DND-41 (cell line): ENCODE results near the gene RSF1.

Source experiments
- ATAC-seq: fragments of 200-7000 bp; cut with Tn5 transposase; 3 replicates; pipeline ENCODE4 v1.9.1; 2021; ENCODE audit warnings: low read depth; ENCODE audit not compliant: insufficient read depth
- DNase-seq: peaks from one replicate; pipeline ENCODE4 v3.0.0-alpha.2; 2020
- H2AFZ ChIP-seq: 2 replicates; pipeline ENCODE4 v1.6.0; 2012; ENCODE audit warnings: low read depth, low read length
- H3K27ac ChIP-seq: 2 replicates; pipeline ENCODE4 v1.5.1; 2012; ENCODE audit warnings: low read length, inconsistent platforms
- H3K27me3 ChIP-seq: fragments of 200-600 bp; sonication (generic); 2 replicates; pipeline ENCODE4 v1.6.0; 2012; ENCODE audit warnings: low read length, mild to moderate bottlenecking, inconsistent platforms; ENCODE audit not compliant: insufficient read depth, poor library complexity
- H3K36me3 ChIP-seq: 2 replicates; pipeline ENCODE4 v1.5.1; 2012; ENCODE audit warnings: low read length, inconsistent platforms; ENCODE audit not compliant: insufficient read depth
- H3K4me1 ChIP-seq: 2 replicates; pipeline ENCODE4 v1.5.1; 2012; ENCODE audit warnings: mild to moderate bottlenecking, low read length; ENCODE audit not compliant: insufficient read depth
- H3K4me2 ChIP-seq: 2 replicates; pipeline ENCODE4 v1.6.0; 2012; ENCODE audit warnings: mild to moderate bottlenecking, moderate library complexity, low read length, inconsistent platforms; ENCODE audit not compliant: insufficient read depth
- H3K4me3 ChIP-seq, 2 experiments: fragments of 200-600 bp in 1 of 2; shearing (Covaris generic) in 1 of 2; 2 replicates each; pipeline ENCODE4 v1.5.1; 2012 to 2016; ENCODE audit warnings: inconsistent platforms in 2 of 2, low read length in 2 of 2, mild to moderate bottlenecking in 2 of 2, low read depth in 1 of 2, moderate library complexity in 1 of 2
- H3K79me2 ChIP-seq: 2 replicates; pipeline ENCODE4 v1.6.0; 2012; ENCODE audit warnings: low read length, inconsistent platforms; ENCODE audit not compliant: insufficient read depth
- H3K9ac ChIP-seq: 2 replicates; pipeline ENCODE4 v1.6.0; 2012; ENCODE audit warnings: low read depth, mild to moderate bottlenecking, inconsistent platforms, low read length, moderate library complexity
- H3K9me3 ChIP-seq: 2 replicates; pipeline ENCODE4 v1.5.1; 2012; ENCODE audit warnings: low read length, moderate library complexity, mild to moderate bottlenecking, inconsistent platforms; ENCODE audit not compliant: insufficient read depth, severe bottlenecking
- H4K20me1 ChIP-seq: 2 replicates; pipeline ENCODE4 v1.6.0; 2012; ENCODE audit warnings: low read length; ENCODE audit not compliant: insufficient read depth
- CTCF ChIP-seq: IDR thresholded peaks from 2 replicates; pipeline ENCODE4 v1.5.1; 2012; ENCODE audit warnings: borderline replicate concordance, low read length, moderate library complexity, mild to moderate bottlenecking; ENCODE audit not compliant: poor library complexity, severe bottlenecking; ENCODE audit errors: extremely low read depth
- EZH2 ChIP-seq: IDR thresholded peaks from 3 replicates; pipeline ENCODE4 v1.6.1; 2012; ENCODE audit warnings: borderline replicate concordance, low read depth, mild to moderate bottlenecking, moderate library complexity, low read length, inconsistent platforms; ENCODE audit not compliant: severe bottlenecking

RSF1 gene

GRCh38 chr11:77687088-77687487 is 133.4 kb downstream of the RSF1 start:
- Histone ChIP-seq H3K9ac (no peak overlapping the region), H3K4me3 (no peak overlapping the region), H3K36me3 (peaks cover 88% of the 10 kb centered on the region), H3K27me3 (no peaks in the 10 kb centered on the region), H3K27ac (no peak overlapping the region), H3K4me1 (no peaks in the 10 kb centered on the region), H2AFZ (no peak overlapping the region), H3K4me2 (no peak overlapping the region), H4K20me1 (no peaks in the 10 kb centered on the region), H3K9me3 (no peaks in the 10 kb centered on the region), H3K79me2 (no peaks in the 10 kb centered on the region)
- DNase-seq (no peak), ATAC-seq (no peak)
- TF ChIP-seq CTCF, result no peak
- TF ChIP-seq EZH2, result no peak

GRCh38 chr11:77677138-77677537 is 143.4 kb downstream of the RSF1 start:
- no peak overlapping the region for H3K27ac ChIP-seq
- DNase-seq (no peak), ATAC-seq (no peak)
- no peak for TF ChIP-seq CTCF
- no peak for TF ChIP-seq EZH2
- no peaks in the 10 kb centered on the region for H3K9me3 ChIP-seq
- H4K20me1 ChIP-seq, result no peaks in the 10 kb centered on the region
- no peaks in the 10 kb centered on the region for H3K4me1 ChIP-seq
- no peak overlapping the region for H3K4me3 ChIP-seq
- no peaks in the 10 kb centered on the region for H3K27me3 ChIP-seq
- peaks cover 85% of the 10 kb centered on the region for H3K36me3 ChIP-seq
- no peaks in the 10 kb centered on the region for H3K79me2 ChIP-seq
- no peak overlapping the region for H3K4me2 ChIP-seq
- no peak overlapping the region for H3K9ac ChIP-seq
- no peak overlapping the region for H2AFZ ChIP-seq

DNA sequence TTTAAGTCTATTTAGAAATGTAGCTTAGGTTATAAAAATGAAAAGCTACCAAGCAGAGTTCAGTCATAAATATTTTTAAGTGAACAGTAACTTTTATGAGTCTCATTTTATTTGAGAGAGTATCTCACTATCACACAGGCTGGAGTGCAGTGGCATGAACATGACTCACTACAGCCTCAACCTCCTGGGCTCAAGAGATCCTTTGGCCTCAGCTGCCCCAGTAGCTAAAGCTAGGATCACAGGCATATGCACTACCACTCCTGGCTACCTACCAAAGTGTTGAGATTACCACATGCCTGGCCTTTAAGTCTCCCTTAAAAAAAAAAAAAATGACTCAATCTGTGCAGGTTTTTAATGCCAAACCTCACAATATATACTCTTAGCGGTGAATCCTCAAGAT is 148.3 kb downstream of the RSF1 start:
- Histone ChIP-seq H2AFZ (no peak overlapping the region), H3K27ac (no peak overlapping the region), H3K9me3 (no peaks in the 10 kb centered on the region), H3K27me3 (no peaks in the 10 kb centered on the region), H4K20me1 (no peaks in the 10 kb centered on the region), H3K4me1 (no peaks in the 10 kb centered on the region), H3K36me3 (peaks cover 92% of the 10 kb centered on the region), H3K4me2 (no peak overlapping the region), H3K4me3 (no peak overlapping the region), H3K79me2 (no peaks in the 10 kb centered on the region), H3K9ac (no peak overlapping the region)
- DNase-seq (no peak), ATAC-seq (no peak)
- no peak for TF ChIP-seq CTCF
- no peak for TF ChIP-seq EZH2
